Measurements from ENCODE around the gene NRF1. TPM values are rescaled to one million over a fixed set of nuclear protein-coding genes. Genes with fewer than 3 reads are reported as not detected.

Gene NRF1
- total RNA-seq, 1 donor from 2014 or later = 18.1 TPM

DNA sequence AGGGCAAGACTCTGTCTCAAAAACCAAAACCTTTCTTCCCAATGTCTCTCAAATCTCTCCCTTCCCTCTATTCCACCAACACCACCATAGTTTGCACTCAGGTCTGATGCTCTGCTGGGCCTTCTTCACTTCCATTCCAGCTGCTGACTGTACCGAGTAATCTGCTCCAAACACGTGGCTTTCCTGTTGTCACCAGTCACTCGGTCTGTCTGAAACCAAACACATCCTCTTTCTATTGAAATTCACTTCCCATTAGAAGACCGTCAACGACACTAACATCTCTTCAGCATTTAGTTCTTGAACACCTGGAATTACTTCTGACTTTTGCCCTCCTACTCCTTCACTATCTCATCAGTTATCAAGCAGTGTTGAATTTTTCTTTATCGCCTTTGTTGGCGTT lies 4.7 kb upstream of the NRF1 start:
- Mint-ChIP-seq H3K4me1 (ENCODE audit: unreplicated experiment) (peaks cover 25% of the 10 kb centered on the region), H3K4me3 (ENCODE audit: unreplicated experiment) (no peak overlapping the region), H3K27me3 (ENCODE audit: unreplicated experiment) (peaks cover 2% of the 10 kb centered on the region), H3K27ac (ENCODE audit: unreplicated experiment) (peak overlapping the region; percentile 68), H3K36me3 (ENCODE audit: low read depth, unreplicated experiment) (peaks cover 18% of the 10 kb centered on the region), H3K9me3 (ENCODE audit: unreplicated experiment) (no peaks in the 10 kb centered on the region)
- TF ChIP-seq CTCF (IDR thresholded peaks at IDR 0.05; ENCODE audit: unreplicated experiment) = no peak
- no peak for DNase-seq (ENCODE audit: low spot score)

- Mint-ChIP-seq H3K4me1 (ENCODE audit: unreplicated experiment) (peaks cover 25% of the 10 kb centered on the region), H3K27ac (ENCODE audit: unreplicated experiment) (no peak overlapping the region), H3K36me3 (ENCODE audit: low read depth, unreplicated experiment) (peaks cover 18% of the 10 kb centered on the region), H3K9me3 (ENCODE audit: unreplicated experiment) (no peaks in the 10 kb centered on the region), H3K4me3 (ENCODE audit: unreplicated experiment) (no peak overlapping the region), H3K27me3 (ENCODE audit: unreplicated experiment) (peaks cover 4% of the 10 kb centered on the region)
- peak; percentile 25 for DNase-seq (ENCODE audit: low spot score)
- peak; percentile 45 for TF ChIP-seq CTCF (IDR thresholded peaks at IDR 0.05; ENCODE audit: unreplicated experiment)
Observed at GRCh38 chr7:129607471-129608120, 3.9 kb upstream of the NRF1 start.

DNA sequence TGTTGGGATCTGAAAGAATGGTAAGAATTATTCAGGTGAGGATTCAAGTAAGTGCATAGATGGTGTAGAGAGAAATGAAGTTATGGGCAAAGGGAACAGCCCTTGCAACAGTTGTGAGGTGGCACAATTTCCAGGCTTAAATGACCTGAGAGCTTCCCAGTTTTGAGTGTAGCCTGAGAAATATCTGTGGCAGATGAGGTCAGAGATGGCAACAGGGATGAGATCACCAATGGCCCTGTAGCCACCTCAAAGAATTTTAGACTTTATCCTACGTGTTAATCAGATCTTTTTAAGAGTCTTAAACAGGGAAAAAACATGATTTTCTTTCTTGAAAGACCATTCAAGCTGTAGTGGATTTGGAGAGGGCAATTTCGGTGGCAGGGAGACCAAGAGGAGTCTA lies 1.9 kb upstream of the NRF1 start:
- peaks cover 7% of the 10 kb centered on the region for H3K27me3 Mint-ChIP-seq (ENCODE audit: unreplicated experiment)
- DNase-seq (ENCODE audit: low spot score) = no peak
- H3K27ac Mint-ChIP-seq (ENCODE audit: unreplicated experiment) = peak overlapping the region; percentile 85
- peak overlapping the region; percentile 98 for H3K4me3 Mint-ChIP-seq (ENCODE audit: unreplicated experiment)
- peaks cover 32% of the 10 kb centered on the region for H3K4me1 Mint-ChIP-seq (ENCODE audit: unreplicated experiment)
- no peaks in the 10 kb centered on the region for H3K9me3 Mint-ChIP-seq (ENCODE audit: unreplicated experiment)
- no peak for TF ChIP-seq CTCF (IDR thresholded peaks at IDR 0.05; ENCODE audit: unreplicated experiment)
- H3K36me3 Mint-ChIP-seq (ENCODE audit: low read depth, unreplicated experiment) = peaks cover 18% of the 10 kb centered on the region

DNA sequence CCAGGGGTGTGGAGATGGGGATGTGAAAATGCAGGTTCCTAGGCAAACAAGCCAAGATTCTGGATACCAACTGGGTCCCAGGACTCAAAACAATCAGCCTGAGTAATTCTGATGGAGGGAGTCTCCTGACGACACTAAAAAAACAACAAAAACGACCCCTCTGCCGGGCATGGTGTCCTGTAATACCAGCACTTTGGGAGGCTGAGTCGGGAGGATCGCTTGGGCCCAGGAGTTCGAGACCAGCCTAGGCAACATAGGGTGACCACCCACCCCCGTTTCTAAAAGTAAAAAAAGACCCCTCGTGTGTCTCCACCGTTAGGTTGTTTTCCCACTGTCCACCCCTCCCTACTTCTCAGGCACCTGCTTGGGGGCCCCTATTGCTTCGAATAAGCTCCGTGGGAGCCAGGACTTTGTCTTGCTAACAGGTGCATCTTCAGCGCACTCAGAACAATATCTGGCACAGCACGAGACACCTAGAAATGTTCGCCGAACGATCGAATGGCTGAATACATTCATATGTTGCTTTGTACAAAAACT lies 743 bp upstream of the NRF1 start:
- no peaks in the 10 kb centered on the region for H3K9me3 Mint-ChIP-seq (ENCODE audit: unreplicated experiment)
- H3K36me3 Mint-ChIP-seq (ENCODE audit: low read depth, unreplicated experiment) = peaks cover 18% of the 10 kb centered on the region
- peak overlapping the region; percentile 98 for H3K4me3 Mint-ChIP-seq (ENCODE audit: unreplicated experiment)
- H3K27me3 Mint-ChIP-seq (ENCODE audit: unreplicated experiment) = peaks cover 7% of the 10 kb centered on the region
- peak overlapping the region; percentile 98 for H3K27ac Mint-ChIP-seq (ENCODE audit: unreplicated experiment)
- peaks cover 38% of the 10 kb centered on the region for H3K4me1 Mint-ChIP-seq (ENCODE audit: unreplicated experiment)
- TF ChIP-seq CTCF (IDR thresholded peaks at IDR 0.05; ENCODE audit: unreplicated experiment) = no peak
- no peak for DNase-seq (ENCODE audit: low spot score)
